Esophagus mucosa (tissue), 1 donor: ENCODE data around the gene EFNA5. TPM values are rescaled to one million over a fixed set of nuclear protein-coding genes. Genes with fewer than 3 reads are reported as not detected.

Source experiments
- ATAC-seq: fragments of 200-7000 bp; cut with Tn5 transposase; one replicate; pipeline ENCODE4 v1.9.1; 2020
- total RNA-seq: library from RNA; stranded (reverse); gene quantifications from one replicate; pipeline ENCODE4 v1.2.4, GENCODE V29; 2023
- donor health status: DM: yes; HTN: yes; CAD: no.

EFNA5 gene
- total RNA-seq, 1 donor from 2014 or later = 29.7 TPM

DNA sequence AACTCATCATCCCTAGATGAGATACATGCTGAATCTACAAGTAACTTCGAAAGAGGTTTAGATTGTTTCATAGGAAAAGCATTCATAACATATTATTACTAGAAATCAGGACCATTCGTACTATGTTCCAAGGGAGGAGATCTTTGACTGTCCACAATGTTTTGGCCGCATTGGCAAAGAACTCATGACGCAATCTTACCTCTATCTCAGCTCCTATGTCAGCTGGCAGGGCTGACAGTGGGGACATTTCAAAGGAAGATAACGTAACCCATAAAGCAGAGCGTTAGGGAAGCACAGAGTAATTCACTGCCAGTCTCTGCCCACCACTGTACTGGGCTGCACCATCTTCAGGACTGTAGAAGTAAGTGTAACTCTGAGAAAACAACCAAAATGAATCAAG, 69.7 kb downstream of the EFNA5 start:
- no peak for ATAC-seq

DNA sequence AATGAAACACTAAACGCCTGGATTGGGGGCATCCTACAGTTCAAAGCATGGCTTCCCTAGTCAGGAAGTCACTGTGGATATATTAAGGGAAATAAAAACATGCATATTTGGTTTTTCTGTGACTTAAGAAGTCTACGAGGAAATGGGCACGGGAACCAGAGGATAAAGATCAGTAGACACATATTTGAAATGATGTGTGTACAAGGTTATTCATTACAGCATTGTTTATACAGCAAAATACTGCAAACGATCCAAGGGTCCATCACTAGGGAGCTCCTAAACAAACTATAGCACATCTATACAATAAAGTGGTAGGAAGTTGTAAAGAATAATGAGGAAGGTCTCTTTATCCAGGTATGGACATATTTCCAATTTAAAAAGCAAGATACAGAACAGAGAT, 71.8 kb downstream of the EFNA5 start:
- ATAC-seq = no peak

DNA sequence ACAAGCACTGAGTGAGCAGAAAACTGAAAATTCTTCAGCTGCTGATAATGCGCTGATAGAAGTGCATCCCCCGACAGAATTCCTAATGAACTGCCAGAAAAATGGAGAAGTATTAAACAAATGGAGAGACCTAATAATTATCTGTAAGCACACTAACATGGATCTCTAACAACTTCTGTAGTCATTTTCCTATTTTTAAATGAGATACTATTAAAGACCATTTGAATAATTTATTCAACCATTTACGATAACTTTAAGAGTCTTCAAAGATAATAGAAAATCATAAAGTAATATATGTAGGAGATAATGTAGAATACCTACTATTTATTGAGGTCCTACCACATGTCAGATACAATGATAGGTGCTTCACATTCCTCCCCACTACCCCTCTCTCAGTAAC, 72.9 kb downstream of the EFNA5 start:
- no peak for ATAC-seq

DNA sequence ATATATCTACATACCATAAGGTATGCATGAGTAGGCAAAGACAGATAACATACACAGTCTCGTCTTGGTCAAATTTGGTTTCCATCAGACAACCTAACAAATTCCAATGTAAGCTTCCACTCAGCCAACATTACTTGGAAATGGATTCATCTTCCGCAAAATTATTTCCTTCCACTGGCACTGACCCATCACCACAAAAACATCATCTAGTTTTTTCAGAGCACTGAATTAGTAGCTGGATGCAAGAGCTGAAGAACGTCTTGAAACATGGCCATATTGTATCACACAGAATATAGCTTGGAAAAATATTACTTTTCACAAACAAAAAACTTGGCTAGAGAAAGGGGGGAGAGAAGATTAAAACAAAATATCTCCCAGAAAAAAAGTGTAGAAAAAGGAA, 73.5 kb downstream of the EFNA5 start:
- no peak for ATAC-seq

DNA sequence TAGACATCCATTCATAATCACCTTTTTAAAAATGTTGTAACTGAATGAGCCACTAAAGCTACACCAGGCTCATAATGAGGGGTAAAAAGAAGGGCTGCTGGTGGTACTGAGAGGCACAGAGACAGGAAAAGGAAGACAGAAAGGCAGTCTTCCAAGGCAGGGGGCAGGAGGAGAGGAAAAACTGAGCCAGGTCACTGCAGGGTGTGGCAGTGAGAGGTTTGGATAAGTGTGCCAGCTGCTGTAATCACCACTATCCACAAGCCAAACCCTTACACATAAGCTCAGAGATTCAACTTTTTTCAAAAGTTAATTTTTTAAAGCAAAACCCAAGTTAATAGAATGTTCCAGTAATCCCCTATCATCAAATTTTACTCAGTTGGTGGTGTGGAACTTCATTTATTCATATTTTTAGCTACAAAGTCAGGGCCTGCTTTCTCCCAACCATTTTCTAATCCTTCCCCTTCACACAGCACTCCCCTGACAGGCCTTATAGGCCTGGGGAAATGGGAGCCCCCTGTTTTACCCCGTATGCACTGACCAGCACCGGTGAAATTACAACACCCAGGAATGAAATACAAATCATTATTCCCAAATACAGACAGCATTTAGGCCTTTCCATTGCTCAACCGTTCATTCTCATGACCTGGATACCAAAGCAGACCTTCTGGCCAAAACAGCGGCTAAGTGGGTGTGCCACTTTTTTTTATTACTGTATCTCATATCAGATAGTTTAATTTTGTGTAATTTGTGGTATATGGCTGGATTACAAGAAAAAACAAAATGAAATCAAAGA, 76.3 kb downstream of the EFNA5 start:
- peak; percentile 50 for ATAC-seq

DNA sequence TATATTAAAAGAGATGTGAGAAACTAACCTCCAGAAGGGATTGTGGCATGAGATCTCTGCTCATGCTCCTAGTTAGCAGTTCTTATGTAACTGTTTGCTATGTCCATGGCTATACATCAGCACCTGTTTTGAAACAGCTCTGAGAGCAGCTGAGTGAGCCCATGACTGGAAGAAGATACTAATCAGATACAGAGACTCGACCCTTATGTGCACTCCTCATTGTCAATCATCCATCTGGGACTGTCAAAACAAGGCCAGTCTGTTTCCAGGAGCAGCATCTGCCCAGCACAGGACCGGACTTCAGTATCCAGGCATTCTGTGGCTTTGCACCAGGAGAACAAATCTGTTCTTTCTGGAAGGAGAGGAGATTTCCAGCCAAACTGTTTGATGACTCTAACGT, 77.7 kb downstream of the EFNA5 start:
- ATAC-seq = no peak

DNA sequence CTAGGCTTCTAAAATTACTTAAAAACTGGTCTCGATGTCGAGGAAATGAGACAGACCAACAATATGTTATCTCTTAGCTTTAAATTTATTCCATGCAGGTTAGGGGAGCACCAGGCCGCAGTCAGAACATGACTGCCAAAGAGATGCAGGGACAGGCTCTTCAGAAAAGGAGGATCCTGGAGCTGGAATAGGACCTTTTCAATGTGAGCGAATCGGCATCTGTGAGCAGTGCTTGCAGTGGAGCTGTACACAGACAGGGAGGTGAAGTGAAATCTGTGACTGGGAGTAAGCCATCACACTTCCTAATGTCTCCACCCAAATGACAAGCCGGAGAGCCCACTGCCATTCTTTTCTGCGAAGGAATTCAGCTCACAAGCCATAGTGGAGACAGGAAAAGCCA, 78.2 kb downstream of the EFNA5 start:
- no peak for ATAC-seq

DNA sequence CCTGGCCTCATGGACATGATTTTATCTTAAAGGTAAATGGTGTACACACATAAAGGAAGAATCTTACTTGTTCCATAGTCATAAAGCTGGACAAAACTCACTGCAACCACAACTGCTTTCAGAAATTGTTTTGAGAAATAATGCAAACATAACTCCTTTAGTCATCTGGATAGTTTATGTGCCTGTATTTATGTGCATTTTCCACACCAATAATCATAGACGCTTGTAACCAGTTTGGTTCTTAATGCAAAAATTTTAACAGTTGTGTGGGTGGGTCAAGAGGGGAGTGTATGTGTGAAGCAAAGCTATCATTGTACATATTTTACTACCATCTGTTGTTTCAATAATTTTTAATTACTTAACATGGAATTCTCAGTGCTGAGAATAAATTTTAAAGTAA, 80.1 kb downstream of the EFNA5 start:
- no peak for ATAC-seq

DNA sequence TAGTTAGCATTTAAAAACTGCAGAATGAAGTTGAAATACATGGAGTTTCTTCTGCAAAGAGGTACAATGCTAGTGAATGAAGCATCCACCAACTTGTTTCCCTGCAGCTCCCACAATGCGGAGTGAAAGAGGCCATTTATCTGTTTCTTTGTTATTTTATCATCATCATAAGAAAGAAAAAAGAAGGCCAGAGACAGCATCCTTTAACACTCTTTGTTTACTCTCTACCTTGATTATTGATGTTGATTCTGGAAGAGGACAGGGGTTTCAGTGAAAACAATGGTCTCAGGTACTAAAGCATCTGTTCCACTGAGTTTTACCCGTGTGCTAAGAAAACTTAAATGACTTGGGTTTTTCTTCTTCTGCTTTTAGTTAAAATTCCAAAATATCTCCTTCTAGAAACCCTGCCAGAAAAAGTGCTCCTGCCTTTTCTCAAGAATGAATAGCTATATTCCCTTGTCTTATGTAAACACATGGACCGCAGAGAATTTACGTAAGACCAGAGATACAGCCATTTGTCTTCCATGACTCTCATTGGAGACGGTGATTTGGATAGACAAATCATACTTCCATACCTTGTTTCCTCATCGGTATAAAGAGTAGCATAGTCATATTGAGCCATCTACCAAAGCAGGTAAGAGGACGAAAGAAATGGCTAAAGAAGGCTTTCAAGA, 81.1 kb downstream of the EFNA5 start:
- ATAC-seq = no peak

DNA sequence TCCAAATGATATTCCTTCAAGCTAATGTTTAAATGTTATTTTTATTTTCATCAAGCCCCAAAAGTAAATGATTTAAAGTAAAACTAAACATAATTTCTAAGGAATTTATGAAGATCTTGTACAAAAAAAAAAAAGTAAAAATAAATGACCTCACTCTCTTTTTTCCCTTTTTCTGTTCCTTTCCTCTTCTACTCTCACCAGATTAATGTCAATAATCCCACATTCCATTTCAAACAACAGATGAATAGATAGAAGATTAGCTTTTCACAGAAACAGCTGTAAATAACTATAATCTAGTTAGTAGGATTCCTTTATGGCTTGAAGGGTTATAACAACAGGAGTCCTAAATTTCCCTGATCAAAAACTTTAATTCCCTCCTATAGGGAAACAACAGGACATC, 88.1 kb downstream of the EFNA5 start:
- no peak for ATAC-seq

DNA sequence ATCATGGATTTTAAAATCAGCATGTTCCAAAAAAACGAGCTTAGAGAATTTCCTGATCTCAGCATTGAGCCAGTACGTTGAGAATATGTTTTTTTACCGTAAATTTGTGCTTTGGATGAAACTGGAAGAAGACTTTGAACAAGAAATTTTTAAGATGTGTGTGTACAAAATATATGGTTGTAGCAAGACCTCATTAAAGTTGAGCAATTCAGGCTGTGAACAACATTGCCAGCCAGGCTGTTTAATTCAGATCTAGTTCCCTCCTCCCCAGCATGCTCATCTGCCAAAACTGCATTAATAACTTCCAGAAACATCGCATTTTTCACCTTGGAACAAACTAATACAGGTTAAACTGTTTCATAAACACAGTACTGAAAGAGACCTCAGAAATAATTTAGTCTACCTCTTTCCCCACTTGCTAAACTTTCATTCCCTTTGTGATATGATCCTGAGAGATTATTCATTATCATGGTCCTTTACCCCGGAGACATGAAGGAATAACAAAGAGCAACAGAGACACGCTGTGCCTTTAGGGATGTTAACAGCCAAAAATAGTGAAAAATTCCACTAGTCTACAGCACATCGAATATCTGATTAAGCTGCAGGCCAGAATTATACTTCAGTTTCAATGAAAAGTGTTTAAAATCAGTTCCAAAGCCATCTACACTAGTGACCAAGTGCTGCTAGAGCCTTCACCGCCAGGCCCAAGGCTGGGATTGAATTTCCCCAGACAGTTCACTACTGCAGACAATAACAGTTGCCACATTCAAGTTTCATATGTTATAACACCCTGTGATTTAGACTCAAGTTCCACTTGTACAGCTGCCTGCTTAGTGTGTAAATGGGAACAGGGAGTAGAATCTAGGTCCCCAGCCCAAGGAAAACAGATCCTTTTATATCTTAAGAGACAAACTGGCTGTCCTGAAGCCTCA, 89.6 kb downstream of the EFNA5 start:
- ATAC-seq = no peak

DNA sequence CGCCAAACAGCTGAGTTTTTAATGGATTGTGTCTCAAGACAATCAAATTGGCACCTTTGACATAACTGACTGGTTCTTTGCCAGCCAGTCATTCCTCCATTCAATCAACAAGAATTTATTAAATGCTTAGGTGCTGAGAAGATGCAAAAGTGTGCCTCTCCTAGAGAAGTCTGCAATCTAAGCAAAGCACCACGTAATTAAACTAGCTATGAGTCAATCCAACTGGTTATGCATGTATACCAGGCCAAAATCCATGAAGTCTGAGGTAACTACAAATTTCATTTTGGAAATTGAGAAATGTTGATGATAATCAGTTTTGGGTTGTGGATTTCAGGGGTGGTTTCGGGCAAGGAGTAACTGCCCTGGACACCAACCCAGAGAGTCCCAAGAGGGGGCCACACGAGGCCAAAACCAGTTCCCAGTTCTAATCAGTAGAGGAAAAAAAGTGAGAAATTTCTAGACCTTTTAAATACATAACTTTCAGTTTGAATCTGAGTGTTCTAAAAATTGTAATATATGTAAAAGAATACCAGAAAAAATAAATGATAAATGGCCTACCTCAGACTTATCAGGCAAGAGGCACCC, 92.6 kb downstream of the EFNA5 start:
- ATAC-seq = peak; percentile 90

DNA sequence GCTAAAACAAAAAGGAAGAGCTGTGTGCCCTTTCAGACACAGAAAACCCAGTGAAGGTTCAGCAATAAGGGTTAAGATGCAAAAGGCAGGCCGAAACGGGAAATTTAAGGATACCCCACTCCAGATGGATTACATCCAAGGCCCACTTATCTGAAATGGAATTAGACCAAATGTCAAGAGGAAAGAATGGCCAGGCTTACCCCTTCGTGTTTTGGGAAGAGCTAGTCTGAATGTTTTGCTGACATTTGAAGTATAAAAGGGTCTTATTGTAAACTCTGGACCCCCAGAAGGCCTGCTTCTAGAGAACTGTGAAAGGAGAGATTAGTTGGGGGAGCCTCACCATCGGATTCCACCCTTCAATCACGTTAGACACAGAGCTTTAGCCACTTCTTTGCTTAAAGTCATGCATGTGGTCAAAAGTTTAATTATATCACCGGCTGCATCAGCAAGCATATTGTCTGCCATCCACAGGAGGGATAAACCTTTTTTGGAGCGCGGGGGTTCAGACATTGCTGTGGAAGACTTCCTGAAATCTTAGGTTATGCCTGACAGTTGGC, 93.3 kb downstream of the EFNA5 start:
- ATAC-seq = no peak

DNA sequence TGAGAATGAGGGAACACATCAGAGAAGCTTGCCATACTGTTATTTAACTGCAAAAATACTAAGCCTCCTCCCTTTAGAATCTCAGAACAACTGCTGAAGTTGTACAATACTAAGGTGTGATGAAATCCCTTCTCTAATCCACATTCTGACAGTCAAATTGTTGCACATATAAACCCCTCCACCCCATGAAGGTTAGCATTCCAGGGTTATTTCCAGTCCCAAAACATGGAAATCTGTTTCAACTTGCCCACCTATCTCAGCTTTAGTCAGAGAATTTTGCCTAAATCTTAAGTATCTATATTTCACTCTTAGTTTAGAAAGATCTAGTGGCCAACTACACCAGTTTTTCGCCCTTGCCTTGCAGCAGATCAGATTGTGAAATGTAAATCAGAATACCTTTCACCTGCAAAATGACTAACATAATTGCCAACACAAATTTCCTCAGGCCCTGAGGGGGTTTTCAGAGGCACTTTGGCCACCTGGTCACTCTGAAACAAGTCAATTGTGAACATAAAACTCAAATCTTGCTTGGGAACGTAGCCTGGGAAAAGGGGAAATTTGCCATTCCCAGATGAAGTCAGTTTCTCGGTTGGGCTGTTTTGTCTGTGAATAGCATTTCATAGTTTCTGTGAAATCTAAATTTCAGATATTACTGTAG, 93.9 kb downstream of the EFNA5 start:
- peak; percentile 31 for ATAC-seq

DNA sequence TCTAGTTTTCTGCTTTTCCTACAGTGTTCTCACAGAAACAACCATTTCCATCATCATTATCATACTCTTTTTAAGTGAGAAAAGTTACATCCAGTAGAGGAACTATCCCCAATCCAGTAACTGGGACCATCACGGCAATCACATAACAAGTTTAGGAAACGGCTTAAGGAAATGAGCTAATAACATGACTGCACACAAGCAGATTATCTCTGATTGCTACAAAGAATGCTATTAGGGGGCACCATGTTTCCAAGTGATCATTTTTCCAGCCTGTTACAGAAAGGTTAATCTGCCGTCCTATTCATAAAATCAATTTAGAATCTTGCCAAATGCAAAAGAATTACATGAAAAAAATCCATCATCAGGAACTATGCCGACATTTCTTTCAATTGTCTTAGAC, 94.6 kb downstream of the EFNA5 start:
- ATAC-seq = no peak

DNA sequence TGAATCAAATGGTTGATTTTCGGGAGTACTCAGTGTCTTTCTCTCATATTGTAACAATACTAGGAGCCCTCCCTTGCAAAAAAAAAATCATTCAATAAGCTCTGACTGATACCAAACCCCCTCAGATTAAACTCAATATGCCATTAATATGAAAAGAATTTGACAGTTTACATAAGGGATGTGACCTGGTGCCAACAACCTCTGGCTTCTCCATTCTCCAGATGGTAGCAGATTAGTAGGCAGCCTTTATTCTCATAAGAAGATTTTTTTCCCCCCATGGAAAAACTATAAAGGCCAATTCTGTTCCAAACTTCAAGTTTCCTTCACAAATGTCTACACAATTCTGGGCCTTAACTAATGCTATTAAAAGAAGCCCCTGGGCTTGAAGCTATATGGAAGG, 96.5 kb downstream of the EFNA5 start:
- no peak for ATAC-seq

DNA sequence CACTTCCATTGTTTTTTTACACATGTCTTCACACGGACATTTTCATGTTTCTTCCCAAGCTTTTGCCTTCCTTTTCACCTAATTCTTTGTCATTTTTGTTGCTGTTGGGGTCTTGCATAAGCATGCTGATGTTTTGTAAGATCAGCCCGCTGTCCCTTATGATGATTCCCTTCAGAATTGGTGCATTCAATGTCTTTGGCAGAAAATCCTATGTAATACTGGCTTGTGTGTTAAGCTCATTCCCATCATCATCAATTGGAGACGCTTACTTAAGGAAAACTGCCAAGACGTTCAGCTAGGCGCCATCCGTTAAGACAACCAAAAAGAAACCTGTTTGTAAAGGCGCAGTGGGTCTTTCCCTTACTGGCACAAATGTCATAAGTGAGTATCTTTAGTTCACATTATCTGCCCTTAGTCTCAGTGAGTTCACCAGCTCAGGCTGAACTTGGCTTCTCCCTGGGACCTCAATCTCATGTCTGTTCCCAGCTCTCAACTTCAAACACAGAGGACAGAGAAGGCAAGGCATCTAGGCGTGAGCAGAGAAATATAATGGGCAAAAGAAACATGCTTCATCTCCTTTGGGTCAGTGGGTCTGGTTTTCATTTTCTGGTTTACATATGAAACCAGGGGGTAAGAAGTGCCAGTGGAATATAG, 97.9 kb downstream of the EFNA5 start:
- no peak for ATAC-seq

DNA sequence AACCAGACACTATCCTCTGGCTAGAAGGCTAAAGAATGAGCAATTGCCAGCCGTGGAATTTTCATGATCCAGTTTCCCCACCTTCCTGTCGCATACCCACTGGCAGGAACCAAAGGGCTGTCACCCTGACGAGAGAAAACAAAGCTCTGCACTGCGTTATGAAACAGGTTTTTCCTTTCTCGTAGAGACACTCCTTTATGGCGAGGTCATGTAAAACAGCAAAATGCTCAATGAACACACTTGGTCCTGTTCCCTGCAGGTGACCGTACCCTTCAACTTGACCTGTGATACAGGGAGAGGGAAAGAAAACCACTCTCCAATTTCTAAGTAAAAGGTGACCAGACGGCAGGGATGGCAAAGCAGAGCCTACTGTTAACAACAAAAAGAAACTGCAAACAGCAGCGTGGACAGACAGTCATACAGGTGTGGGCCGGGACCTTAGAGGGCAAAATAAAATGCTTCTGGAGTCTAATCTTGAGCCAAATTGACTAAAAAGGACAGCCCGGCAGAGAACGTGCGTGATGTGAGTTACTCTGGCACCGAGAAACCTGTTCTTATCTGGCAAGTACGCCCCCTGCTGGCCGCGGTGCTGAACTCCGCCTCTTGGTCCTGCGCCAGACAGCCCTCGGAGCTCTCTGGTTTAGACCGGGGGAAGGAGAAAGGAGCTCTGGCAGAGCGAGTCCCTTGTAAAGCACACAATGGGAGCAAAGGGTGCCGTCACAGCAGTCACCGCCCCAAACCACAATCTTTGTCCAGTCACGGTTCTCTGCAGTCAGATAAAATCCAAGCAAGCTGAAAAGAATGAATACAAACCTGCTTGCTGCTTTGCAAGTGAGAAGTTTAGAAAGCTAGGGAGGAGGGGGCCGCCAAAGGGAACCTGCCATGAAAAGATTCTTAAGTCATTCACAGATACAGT, 98.9 kb downstream of the EFNA5 start:
- ATAC-seq = peak; percentile 97

DNA sequence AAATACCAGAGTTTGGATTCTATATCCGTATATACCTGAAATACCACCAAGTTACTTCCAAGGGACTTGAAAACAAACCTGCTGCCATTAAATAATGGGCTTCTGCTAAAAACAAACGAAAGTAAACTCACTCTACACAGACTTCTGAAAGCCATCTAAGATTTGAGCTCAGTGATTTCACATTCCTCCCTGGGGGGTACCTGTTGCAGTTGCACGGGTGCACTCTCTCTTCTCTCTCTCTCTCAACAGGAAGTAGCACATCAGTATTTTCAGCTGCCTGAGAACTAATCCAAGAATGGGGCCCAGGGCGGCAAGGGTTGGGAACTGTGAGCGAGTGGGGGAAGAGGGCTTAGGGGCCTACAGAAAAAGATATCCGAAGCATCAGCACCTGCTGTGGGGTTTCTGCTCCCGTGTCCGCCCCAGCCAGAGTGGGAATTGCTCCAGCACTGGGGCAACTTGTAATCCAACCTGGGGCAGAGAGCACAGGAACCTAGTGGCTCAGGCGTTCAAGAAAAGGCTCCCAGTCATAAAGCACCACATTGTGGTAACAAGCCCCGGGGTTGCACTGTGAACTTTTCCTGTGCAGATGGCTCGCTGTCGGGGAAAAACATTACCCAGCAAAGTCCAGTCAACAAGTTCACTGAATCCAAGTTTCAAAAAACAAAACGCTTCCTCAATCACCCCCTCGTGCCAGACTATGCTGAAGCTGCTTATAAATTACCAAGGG, 99.8 kb downstream of the EFNA5 start:
- peak; percentile 9 for ATAC-seq

DNA sequence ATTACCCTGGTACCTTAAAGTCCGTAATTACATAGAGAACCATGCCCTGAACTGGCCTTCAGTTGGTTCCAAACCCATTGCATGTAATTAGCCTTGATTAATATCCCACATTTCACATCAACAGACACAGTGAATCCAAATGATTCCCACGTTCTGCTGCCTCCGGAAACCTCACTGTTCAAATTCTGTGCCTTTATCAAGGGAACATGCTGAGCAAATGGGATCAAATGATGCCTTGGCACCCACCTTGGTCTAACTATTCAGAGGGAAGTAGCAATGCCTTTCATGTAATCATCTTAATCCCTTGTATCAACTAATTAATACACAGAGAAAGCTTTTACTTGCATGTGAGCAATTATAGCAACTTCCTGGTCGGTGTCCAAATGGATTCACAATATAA, 100.6 kb downstream of the EFNA5 start:
- no peak for ATAC-seq
